ENCODE results near the gene RSPO4. TPM values are rescaled to one million over a fixed set of nuclear protein-coding genes. Genes with fewer than 3 reads are reported as not detected.
A peak's percentile ranks its signal among the peaks of the same experiment; 100 is the strongest.

Gene RSPO4
- total and polyA plus RNA-seq, 2 of the 13 experiments (the other 11 are each of a cell fraction or from before 2014, with no cell fraction given), result not detected

DNA sequence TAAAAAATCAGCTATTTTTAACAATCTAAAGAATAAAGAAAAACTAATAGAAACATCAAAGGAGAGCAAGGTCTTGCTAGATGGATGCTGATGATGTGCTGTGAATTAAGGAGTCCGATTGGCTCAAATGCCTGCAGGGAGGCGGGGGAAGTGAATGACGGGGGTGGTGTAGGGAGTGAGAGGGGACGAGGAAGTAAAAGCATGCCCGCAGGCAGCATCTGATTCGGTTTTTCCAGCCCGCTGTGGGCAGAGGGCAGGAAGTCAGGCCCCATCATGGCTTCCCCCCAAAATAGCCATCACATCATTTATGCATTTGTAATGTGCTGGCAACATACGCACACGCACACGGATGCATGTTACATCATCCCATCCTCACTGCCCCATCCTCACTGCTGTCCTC, 10.3 kb downstream of the RSPO4 start:
- Histone ChIP-seq H3K4me1 (ENCODE audit: insufficient read depth, low read length) (no peaks in the 10 kb centered on the region), H3K4me3 (replicated peaks in 1 of 3; ENCODE audit: insufficient read depth in 1 of 3, low read depth in 2 of 3, low read length in 3 of 3) (no peak overlapping the region), H3K79me2 (ENCODE audit: insufficient read depth, low read length) (no peaks in the 10 kb centered on the region), H3K27me3 (ENCODE audit: control insufficient read depth in 1 of 2, insufficient read depth in 2 of 2, low read length in 2 of 2) (peaks cover 6 to 34% of the 10 kb centered on the region in 2 experiments; a peak in 4 of 5 replicates), H3K9me3 (ENCODE audit: low read length) (no peaks in the 10 kb centered on the region), H2AFZ (ENCODE audit: low read length) (no peak overlapping the region), H3K9ac (ENCODE audit: insufficient read depth, low read depth, low read length) (no peak overlapping the region), H3K4me2 (ENCODE audit: low read depth, low read length) (no peak overlapping the region), H3K36me3 (replicated peaks in 1 of 2; ENCODE audit: control insufficient read depth in 1 of 2, insufficient read depth in 2 of 2, low read length in 2 of 2) (no peaks in the 10 kb centered on the region), H4K20me1 (ENCODE audit: insufficient read depth, low read length) (no peaks in the 10 kb centered on the region), H3K27ac (ENCODE audit: extremely low read length, insufficient read depth, low read length) (no peak overlapping the region)
- TF ChIP-seq ZNF3 (CRISPR knock-in tag; IDR thresholded peaks at IDR 0.05) (no peak), ZFP62 (CRISPR knock-in tag; IDR thresholded peaks at IDR 0.05) (no peak), MEIS2 (CRISPR knock-in tag; IDR thresholded peaks at IDR 0.05) (no peak), RFX5 (IDR thresholded peaks at IDR 0.05; ENCODE audit: low read depth, low read length) (peak; percentile 77), NFE2 (CRISPR knock-in tag; IDR thresholded peaks at IDR 0.05) (no peak)
- TF ChIP-seq, protein P1, sequence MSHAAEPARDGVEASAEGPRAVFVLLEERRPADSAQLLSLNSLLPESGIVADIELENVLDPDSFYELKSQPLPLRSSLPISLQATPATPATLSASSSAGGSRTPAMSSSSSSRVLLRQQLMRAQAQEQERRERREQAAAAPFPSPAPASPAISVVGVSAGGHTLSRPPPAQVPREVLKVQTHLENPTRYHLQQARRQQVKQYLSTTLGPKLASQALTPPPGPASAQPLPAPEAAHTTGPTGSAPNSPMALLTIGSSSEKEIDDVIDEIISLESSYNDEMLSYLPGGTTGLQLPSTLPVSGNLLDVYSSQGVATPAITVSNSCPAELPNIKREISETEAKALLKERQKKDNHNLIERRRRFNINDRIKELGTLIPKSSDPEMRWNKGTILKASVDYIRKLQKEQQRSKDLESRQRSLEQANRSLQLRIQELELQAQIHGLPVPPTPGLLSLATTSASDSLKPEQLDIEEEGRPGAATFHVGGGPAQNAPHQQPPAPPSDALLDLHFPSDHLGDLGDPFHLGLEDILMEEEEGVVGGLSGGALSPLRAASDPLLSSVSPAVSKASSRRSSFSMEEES (CRISPR knock-in tag; IDR thresholded peaks at IDR 0.05), result no peak
- TF ChIP-seq, protein P2, sequence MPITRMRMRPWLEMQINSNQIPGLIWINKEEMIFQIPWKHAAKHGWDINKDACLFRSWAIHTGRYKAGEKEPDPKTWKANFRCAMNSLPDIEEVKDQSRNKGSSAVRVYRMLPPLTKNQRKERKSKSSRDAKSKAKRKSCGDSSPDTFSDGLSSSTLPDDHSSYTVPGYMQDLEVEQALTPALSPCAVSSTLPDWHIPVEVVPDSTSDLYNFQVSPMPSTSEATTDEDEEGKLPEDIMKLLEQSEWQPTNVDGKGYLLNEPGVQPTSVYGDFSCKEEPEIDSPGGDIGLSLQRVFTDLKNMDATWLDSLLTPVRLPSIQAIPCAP (CRISPR knock-in tag; IDR thresholded peaks at IDR 0.05; ENCODE audit: low read depth), result no peak
- TF ChIP-seq, protein P3, sequence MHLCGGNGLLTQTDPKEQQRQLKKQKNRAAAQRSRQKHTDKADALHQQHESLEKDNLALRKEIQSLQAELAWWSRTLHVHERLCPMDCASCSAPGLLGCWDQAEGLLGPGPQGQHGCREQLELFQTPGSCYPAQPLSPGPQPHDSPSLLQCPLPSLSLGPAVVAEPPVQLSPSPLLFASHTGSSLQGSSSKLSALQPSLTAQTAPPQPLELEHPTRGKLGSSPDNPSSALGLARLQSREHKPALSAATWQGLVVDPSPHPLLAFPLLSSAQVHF (CRISPR knock-in tag; IDR thresholded peaks at IDR 0.05), result no peak
- DNase-seq (ENCODE audit: low spot score) (no peak), FAIRE-seq (no peak), ATAC-seq (no peak)
- in situ Hi-C loops (cut with HindIII; ENCODE audit: extremely low pct_ligation_motif_present, low pct_unique_long_range_greater_than_20kb), result no loop called here
- ChIA-PET POLR2A (no interaction called here), CTCF (ENCODE audit: low intra/inter-chr PET ratio, low total read pairs) (no interaction called here)
- intact Hi-C loops (cut with micrococcal nuclease; ENCODE audit: unreplicated experiment), result no loop called here
- WGBS (ENCODE audit: low lambda C conversion rate), result 49% methylated on average over 10 of the region's 10 CpGs
- BruUV-seq (replicated peaks), result no TSS peak
